Epidermal melanocyte (primary cell): ENCODE results near the gene MRPS25.
A peak's percentile ranks its signal among the peaks of the same experiment; 100 is the strongest.

Source experiments
- DNase-seq: peaks from one replicate; pipeline ENCODE4 v3.0.0; 2011; ENCODE audit warnings: low spot score; ENCODE audit not compliant: insufficient read length

The MRPS25 gene

DNA sequence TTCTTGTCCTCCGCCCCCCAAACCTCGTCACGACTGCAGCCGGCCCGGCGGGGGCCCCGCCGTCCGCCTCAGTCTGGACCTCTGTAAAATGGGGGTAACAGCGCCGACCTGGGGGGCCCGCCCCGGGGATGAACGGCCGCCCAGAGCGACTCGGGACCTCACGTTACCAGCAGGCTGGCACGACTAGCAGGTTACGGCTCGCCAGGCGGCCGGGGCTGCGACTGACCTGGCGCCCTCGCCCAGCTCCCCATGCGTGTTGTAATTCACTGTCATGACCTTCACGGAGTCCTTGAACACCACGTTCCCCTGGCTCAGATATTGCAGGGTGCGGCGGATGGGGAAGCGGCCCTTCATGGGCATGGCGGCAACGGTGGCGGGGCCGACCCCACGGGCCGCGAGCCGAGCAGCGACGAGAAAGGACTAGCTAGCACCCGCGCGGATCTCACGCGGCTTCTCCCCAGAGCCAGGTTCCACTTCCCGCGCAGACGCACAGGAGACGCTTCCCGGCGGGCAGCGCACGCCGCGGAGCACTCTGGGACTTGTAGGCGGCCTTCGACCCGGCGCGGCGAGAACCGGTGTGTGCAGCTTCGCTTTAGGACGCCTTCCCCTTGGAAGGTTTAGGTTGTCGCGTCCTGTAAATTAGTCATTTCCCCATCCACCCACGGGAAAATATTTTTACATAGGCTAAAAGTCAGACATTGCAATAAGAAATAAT is at the start of gene MRPS25:
MRPS25 (minus strand) TSS at position 481 of the 715 bp plus-strand sequence; CDS start at position 360, 121 bp downstream.
- peak; percentile 98 for DNase-seq

DNA sequence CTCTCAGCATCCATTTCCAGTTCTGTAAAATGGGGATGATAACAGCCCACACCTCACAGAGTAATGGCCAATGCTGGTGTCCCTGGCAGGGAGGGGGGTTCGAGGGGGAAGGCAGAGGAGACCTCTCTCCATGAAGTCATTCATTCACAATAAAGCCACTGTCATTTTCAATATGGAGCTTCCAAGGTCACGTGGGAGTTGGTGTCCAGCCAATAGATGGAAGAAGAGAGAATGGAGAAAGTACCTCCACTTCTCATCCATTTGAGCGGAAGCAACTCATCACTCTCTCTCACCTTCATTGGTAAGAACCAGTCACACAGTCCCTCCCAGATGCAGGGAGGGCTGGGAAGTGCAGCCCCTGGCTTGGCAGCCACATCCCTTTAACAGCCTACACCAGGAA is 48.8 kb upstream of the MRPS25 start:
- DNase-seq = no peak

DNA sequence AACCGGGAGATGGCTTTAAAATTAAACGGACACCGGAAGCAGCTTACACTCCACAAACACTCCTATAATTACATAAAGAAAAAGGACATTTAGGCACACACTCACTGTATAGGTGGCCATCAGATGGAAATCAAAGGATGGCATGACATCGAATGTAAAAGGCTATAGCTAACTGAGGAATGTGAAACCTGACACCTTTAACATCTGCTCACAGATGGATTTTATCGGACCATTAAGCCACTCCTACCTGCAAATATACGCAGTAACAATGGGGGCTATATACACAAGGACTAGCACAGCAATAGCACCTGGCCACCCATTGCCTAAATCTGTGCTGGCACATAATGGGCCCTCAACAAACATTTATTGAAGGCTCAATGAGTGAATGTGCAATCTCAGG is 48.4 kb upstream of the MRPS25 start:
- DNase-seq = no peak

DNA sequence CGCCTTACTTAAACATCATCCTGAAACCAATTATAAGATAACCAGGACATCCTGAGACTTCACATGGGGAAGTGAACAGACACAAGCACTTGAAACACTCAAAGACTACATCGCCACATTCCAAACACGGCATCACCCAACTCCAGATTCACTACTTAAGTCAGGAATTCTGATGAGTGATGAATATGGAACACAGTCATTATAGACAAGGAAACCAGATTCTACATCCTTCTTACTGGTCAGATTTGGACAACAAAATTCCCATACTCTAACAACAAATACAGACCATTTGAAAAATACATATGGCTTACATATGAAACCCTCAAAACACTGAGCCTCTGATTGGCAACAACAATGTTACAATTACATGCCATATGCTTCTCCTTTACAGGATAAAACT is 46.9 kb upstream of the MRPS25 start:
- DNase-seq = no peak

DNA sequence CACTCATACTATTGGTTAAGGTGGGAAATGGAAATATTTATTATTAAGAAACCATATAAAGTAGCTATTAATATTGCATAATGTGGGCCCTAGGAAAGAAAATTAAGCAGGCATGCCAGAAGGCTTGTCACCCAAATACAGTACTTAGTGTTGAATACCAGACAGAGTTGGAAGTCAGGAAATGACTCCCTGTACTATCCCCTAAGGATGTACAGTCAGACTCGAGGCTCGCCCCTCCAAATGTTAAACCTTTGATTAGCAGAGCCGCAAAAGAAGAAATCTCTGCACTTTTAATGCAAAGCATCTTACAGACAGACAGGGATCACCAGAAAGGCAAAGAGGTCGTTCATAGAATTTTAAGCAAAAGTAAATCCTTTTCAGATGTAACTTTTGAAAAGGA is 45.1 kb upstream of the MRPS25 start:
- no peak for DNase-seq

DNA sequence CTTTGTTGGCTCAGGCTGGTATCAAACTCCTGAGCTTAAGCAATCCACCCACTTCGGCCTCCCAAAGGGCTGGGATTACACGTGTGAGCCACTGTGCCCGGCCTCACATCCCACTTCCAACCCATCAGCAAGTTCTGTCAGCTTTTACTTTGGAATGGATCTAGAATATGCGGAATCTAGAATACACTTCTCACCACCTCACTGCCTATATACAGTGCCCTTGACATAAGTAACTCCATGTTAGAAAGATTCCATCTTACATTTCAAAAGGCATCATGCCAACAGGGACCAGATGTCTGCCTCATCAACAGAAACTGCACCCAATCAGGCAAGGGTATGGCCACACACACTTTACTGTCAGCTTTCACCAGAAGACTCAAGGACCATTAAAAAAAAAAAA is 43.8 kb upstream of the MRPS25 start:
- DNase-seq = no peak

DNA sequence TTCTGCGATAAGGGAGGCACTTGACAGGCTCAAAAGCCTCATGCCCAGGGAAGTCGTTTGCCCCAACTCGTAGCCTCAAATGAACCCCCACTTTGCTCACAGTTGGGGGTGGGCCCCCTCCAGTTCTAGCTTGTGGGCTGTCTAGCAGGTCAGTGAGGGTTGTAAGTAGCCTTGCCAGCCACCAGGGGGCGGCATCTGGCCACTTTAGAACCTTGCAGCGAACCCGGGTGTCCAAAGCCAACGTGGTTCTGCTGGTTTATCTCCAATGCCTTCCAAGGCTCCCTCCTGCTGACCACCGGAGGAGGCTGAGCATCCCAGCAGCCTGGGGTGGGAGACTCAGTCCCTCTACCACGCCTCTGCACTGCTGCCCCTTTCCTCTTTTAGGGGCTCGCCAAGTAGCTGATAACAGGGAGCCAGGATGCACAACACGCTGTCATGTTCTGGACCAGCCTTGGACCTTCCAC is 43.0 kb upstream of the MRPS25 start:
- peak; percentile 85 for DNase-seq

DNA sequence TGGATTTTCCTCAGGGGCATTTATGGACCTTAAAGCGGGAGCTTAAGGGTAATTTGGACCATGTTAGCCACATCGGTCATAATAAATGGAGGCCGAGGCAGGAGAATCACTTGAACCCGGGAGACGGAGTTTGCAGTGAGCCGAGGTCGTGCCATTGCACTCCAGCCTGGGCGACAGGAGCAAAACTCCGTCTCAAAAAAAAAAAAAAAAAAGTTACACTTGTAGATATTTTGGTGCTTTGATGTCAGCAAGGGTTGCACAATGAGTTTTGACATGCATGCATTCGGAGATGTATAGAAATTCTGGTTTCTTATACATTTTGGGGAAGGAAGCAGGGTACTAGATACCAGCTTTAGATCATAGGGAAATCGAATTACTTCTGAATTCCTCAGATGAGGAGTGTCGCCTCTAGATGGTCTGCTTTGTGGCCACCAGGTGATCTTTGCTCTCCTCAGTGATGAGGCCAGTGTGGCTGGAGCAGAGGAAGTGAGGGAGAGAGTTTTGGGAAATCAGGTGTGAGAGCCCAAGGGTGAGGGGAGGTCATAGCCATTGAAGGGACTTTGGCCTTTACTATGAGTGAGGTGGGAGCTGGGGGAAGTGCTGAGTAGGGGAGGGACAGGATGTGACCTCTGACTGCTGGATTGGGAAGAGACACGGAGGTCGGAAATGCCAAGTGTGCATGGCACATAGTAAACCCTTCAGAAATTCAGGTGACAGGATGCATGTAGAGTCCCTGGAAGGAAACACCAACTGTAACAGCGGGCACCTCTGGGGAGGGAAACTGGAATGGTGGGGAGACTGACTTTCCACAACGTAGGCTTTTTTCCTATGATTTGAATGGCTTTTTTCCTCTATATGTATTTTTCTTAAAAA is 42.2 kb upstream of the MRPS25 start:
- no peak for DNase-seq

DNA sequence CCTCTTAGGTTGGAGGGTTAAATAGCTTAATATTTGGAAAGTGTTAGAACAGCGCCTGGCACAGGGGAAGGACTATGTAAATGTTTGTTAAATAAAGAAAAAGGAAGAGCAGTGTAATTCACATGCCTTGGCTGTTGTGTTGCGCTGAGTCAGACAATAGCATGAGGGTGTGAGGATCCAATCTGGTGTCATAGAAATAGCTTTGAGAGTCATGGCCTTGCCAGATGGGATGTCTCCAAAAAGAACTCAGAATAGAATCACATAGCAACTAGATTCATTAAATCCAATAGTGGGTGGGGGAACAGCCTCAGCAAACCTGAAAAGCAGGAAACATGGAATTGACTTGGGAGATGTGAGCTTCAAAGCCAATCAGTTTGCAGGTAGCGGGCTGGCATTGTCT is 37.7 kb upstream of the MRPS25 start:
- no peak for DNase-seq

DNA sequence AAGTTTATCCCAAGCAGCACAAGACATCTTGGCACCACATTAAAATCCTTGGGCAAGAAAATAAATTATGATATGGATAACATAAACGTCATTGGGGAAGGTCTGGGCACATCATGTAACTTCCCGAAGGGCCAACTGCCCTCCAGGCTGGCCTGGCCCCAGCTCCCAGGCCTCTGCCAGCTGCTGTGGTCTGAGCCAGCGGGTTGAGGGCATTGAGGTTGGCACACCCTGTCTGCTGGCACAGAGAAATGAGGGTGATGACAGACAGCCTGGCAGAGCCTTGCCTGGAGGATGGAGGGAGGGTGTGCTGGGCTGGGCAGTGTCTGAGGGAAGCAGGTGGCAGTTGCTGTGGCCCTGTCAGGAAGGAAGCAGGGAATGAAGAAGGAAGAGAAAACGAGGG is 37.1 kb upstream of the MRPS25 start:
- peak; percentile 33 for DNase-seq

DNA sequence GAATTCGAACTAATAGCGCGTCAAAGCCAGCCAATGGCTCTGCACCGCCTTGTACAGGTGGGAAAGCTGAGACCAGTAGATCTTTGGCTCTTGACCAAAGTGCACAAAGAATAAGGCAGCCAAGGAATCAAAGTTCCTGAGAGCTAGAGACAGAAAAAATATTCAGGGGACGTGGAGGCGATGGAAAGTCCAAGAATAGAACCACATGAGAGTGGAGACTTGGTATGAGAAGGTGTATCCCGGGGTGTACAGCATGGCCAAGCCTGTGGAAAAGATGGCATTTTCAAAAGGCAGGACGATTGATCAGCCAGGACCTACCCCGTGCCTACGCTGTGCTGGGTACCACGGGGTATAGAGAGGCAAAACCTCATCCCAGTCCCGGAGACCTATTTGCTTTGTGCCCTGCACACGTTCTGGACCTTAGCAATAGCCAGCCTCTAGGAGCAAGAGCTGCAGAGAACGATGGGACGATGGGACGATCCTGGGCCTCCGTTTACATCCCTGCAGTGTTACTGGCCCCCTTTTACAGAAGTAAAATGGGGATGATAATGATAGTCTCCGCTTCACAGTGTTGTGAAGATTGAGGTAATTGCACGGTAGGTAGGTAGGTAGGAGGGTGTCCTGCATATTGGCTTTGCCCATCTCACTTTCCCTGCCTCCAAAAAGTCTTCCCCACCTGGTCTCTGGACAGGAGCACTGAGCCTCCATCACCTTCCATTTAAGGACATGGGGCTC is 34.4 kb upstream of the MRPS25 start:
- DNase-seq = no peak

DNA sequence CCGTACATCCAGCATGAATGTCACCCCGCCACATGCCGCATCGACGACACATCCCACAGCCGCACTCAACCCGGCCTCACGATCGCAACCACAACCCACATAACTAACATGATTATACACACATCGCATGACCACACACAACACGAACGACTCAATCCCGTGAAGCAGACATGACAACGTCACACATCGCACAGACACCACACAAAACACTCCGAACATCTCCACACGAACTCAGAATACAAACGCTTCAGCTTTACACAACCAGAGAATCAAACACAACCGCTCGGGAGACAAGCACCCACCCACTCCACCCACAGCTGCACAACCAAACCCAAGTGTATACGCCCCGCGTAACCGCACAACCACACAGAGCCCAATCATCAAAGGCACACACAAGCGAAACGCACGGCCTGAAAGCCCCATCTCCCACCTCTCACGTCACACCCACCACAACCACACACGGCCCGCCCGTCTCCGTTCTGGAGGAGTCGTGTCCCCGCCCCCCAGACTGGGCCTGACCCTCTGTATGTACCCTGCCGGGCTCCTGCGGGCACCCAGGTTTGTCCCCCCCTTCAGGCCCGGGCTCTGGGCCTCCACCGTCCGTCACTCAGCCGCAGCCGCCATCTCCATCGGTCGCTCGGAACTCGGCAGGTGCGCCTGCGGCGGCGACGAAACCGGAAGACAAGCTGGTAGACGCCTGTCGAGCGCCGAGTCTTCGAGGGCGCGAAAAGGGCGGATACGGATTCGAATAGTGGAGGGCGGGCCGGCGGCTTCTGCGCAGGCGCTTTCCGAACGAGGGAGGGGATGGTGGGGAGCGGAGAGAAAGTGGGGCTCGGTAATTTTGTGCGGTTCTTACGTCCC is 33.6 kb upstream of the MRPS25 start, which contains the start of gene RBSN:
RBSN (minus strand) TSS at position 646 of the 861 bp plus-strand sequence. CDS start 3,028 bp downstream, outside the sequence.
- DNase-seq = peak; percentile 80

DNA sequence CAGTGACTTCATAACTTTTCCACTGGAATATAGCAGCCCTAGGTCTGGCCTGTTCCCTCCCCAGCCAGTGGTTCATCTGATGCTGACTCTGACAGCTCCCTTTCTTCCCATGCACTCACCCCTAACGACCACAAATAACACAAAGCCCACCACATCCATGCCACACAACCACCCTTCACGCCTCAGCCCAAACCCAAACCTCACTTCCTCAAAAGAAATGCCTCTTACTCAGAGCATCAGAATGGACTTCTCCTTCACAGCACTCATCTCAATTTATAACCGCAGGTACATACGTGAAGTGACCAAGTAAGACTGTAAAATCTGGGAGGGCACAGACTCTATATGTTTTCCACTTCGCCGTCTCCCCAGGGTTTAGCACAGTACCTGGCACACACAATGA is 32.8 kb upstream of the MRPS25 start:
- DNase-seq = no peak

DNA sequence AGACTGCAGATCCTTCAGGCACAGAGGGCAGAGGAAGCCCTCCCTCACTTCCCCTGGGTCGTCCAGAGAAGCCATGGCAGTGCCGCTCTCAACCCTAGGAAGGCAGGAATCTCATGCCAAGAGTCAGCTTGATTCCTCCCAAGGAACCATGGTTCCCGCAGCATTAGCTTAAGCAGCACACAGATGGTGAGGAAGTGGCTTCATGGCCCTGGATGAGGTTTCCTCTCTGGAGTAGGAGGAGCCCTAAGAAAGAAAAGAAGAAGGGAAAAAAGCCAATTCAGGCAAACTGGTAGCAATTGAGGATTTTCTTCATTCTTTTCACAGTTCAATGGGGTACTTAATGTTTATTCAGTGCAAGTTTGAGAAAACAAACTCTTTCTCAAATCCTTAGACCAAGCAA is 30.9 kb upstream of the MRPS25 start:
- DNase-seq = no peak

DNA sequence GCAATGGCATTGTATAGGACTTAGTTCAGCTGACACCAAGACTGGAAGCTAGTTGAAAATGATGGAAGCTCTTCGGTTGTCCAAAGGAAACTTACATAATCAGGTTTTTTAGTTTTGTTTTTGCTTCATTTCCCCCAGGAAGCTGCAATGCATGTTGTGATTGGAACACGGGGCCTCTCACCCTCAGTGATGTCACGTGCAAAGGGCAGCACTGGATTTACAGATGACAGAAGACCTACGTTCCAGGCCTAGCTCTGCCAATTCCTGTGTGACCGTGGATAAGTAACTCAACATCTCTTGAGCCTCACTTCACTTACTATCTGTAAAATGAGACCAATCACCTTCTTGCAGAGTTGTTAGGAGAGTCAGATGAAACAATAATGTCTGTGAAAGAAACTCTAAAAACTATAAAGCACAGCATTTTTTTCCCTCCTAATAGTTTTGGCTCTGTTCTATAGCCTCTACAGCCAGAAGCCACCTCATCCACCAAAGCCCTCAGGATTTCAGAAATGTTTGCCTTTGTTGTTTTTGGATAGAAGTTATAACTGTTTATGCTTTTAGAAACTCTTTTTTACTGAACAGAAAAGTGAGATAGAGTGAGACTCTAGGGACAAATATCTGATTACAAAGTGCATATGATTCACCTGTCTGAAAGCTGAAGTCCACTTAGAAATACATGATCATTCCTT is 29.2 kb upstream of the MRPS25 start:
- DNase-seq = no peak

DNA sequence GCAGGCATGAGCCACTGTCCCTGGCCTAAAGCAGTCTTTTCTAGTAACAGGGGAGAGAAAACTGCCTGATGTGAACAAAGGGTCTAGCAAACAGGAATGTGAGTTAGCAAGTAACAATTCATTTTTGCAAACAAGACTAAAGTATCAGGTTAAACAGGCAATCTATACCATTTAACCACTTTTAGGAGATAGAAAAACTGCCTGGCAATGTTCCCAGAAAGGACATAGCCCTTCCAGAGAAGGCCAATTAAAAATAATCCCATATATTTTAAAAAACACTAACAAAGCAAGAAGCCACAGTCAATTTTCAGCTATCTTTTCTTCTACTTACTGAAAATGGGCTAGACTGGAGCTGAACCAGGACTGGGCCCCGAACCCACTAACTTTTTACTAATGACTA is 27.6 kb upstream of the MRPS25 start:
- DNase-seq = no peak

DNA sequence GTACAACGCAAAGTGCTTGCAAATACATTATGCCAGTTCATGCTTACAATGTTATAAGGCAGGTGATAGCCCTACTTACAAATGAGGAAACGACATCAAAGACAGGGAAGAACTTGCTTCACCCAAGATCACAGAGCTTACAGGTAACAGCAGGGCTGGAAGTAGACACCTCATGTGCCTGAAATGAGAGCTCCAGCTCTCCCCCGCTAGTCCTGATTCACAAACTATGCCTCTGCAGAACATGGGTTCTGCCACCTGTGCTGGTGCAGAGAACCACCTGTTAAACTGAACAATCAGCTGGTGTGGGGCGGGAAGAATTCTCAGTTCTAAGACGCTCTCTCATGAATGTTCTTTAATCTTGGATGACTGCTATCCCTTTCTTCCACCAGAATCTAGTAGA is 26.5 kb upstream of the MRPS25 start:
- no peak for DNase-seq

DNA sequence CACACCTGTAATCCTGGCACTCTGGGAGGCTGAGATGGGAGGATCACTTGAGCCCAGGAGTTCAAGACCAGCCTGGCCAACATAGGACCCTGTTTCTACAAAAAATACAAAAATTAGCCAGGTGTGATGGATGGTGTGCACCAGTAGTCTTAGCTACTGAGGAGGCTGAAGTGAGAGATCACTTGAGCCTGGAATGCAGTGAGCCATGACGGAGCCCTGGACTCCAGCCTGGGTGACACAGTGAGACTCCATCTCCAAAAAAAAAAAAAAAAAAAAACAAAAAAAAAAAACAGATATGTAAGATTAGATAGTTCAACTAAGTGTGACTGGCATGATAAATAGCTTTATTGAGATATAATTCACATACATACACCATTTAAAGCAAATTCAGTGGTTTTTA is 24.1 kb upstream of the MRPS25 start:
- no peak for DNase-seq

DNA sequence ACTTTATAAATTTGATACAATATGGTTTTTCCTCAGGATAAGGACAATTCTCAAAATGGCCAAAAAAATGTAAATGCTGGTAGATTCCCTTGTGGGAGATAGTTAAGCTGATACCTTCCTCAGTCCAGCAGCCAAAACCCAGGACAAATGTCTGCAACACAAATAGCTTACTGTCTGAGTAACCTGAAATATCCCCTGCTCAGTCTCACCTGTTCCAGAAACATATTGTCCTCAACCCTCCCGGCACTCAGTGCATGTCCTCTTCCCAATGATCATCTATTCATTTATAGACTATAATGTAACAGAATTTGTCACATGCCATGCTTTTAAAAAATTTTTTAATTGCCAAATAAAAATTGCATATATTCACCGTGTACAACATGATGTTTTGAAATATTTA is 21.6 kb upstream of the MRPS25 start:
- DNase-seq = no peak

DNA sequence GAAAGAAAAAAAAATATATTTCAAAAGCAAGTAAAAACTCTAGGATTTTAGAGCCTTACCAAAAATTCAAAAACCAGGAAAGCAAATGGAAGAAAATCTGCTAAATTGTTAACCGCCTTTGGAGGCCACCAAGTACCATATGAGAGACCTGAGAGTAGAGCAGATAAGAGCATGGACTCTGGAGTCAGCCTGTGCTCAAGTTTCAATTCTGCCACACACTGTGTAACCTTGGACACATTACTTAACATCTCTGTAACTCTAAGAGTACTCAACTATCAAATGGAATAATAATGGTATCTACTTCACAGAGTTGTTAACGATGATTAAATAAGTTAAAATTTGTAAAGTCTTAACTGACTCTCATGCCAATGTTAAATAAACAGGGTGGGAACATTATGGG is 21.1 kb upstream of the MRPS25 start:
- DNase-seq = no peak
